ENCODE results near the gene HSFX2. TPM values are rescaled to one million over a fixed set of nuclear protein-coding genes. Genes with fewer than 3 reads are reported as not detected.

The HSFX2 gene
- 0.89 TPM in 1 of 2 replicates, not detected in the other for polyA plus RNA-seq

GRCh38 chrX:149595214-149595613 lies at the start of gene HSFX2:
Gene HSFX2, minus strand, starts transcription at chrX:149595314. Its CDS starts 614 bp downstream, at chrX:149594700.

GRCh38 chrX:149631234-149632165 lies 36.4 kb upstream of the HSFX2 start, which contains the start of gene TMEM185A:
Gene TMEM185A, minus strand, starts transcription at chrX:149631792. Its CDS starts 212 bp downstream, at chrX:149631580.

GRCh38 chrX:149587359-149587758 lies 7.8 kb downstream of the HSFX2 start, which contains the start of gene MAGEA9B:
Gene MAGEA9B, minus strand, starts transcription at chrX:149587459. Its CDS starts 4,280 bp downstream, at chrX:149583179.

GRCh38 chrX:149549701-149550100 lies 45.4 kb downstream of the HSFX2 start, which contains the start of gene HSFX3:
Gene HSFX3, minus strand, starts transcription at chrX:149549924. Its CDS starts 72 bp downstream, at chrX:149549852.

Other genes with a start within 250 kb of the HSFX2 start
- gene IDS, start 90.0 kb downstream of the HSFX2 start, polyA plus RNA-seq, result 21.7 and 33.8 TPM in 2 replicates
- 8.9 and 12.2 TPM in 2 replicates for gene EOLA1, start 54.3 kb downstream of the HSFX2 start, polyA plus RNA-seq
- gene HSFX3, start 45.4 kb downstream of the HSFX2 start, polyA plus RNA-seq, result 0.20 and 0.27 TPM in 2 replicates
- not detected in 2 replicates for gene MAGEA9B, start 7.9 kb downstream of the HSFX2 start, polyA plus RNA-seq
- gene TMEM185A, start 36.5 kb upstream of the HSFX2 start, polyA plus RNA-seq, result 25.6 and 40.1 TPM in 2 replicates
- not detected in 2 replicates for gene MAGEA11, start 116.7 kb upstream of the HSFX2 start, polyA plus RNA-seq
- not detected in 2 replicates for gene HSFX1, start 178.8 kb upstream of the HSFX2 start, polyA plus RNA-seq
- not detected in 2 replicates for gene MAGEA9, start 186.6 kb upstream of the HSFX2 start, polyA plus RNA-seq